Stimulated activated CD4-positive, alpha-beta T cell treated with anti-CD3 and anti-CD28 coated beads, Interleukin-12 subunit alpha, Interleukin-12 subunit beta, amount 100 ng/mL, for 4 hours (primary cell): ENCODE results near the gene TRMO.
A peak's percentile ranks its signal among the peaks of the same experiment; 100 is the strongest.

Experiments used
- DNase-seq: peaks from one replicate; pipeline ENCODE4 v3.0.0-alpha.2; 2020

TRMO gene

DNA sequence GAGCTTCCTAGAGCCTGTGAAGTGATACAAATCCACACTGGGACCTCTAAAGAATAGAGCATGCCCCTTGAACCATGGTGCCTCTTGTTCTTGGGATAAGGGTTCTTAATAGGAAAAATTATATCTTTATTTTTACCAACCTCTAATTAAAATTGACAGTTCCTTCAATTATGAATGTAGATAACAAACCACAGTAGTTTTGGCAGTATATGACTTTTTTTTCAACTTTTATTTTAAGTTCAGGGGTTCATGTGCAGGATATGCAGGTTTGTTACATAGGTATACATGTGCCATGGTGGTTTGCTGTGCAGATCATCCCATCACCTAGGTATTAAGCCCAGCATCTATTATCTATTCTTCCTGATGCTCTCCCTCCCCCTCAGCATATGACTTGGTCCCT is 14.7 kb upstream of the TRMO start:
- DNase-seq: no peak

DNA sequence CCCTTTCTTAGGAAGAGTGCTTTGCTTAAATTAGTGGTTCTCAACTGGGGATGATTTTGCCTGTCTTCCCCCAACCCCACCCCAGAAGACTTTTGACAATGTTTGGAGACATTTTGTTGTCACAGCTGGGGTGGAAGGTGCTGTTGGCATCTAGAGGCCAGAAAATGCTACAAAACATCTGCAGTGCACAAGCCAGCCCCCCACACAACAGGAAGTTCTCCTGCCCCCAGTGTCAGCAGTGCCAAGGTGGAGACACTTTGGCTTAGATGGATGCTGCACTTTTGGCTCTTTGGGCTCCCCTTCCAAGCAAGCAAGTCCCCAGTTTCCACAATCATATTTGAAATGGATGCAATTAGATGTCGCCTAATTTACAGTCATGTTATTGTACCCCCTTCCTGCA is 13.0 kb upstream of the TRMO start:
- DNase-seq: no peak

DNA sequence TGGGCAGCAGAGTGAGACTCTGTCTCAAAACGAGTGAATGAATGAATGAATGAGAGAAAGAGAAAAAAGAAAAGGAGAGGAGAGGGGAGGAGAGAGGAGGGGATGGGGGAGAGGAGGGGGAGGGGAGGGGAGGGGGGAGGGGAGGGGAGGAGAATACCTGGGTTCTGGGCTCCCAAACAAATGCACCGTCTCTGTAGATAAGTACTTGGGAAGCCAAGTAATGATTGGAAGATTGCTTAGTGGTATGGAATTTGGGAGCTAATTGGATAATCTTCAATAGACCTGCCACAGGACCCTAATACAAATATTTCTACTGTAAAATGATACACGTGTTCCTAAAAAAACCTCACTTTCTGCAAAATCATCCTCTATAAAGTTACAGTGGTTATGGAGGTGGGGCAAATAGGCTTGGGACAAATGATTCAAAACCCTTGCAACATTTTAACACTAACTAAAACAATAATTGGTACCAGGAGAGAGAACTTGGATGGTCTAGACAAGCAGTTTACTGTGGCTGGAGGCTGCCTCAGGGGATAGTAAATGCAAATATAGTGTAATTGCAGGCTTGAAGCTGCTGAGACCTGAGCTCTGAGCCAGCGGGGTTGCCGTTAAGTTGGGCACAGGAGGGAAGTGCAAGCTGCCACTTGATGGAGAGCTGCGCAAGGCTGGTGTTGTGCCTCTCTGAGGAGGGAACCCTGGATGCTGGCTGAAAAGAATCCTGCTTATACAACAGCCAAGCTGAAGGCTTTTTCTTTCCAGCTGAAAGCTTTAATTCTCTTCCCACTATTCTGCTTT is 12.2 kb upstream of the TRMO start:
- no peak for DNase-seq

DNA sequence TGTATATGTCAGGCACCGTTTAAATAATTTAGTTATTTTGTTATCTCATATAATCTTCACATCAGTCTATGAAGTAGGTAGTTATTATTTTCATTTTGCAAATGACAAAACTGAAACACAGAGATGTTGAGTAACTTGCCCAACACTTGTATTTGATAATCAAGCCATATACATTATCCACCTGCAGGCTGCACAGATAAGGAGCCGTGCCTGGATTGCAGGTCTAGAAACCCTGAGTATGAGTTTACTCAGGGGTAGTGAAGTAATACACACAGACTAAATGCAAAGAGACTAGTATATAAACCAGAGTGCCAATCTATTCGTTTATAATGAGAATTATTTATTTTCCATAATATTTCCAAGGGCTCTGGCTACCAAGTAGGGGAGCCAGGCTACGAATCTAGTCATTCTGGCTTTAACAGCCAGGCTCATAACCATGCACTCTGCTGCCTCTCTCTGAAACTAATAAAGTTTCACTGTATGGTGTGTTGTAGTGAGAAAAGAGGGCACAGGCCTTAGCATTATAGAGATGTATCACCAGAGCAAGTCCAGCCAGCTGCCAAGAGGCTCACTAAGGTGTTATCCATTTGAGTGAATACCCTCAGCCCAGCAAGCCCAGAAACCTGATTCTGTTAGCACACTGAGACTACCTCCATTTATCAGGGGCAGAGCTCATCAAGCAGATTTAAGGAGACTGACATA is 11.1 kb upstream of the TRMO start:
- no peak for DNase-seq

GRCh38 chr9:97930972-97931371 is 8.7 kb upstream of the TRMO start:
- DNase-seq: no peak

GRCh38 chr9:97928986-97929604 is 6.8 kb upstream of the TRMO start:
- DNase-seq: no peak

GRCh38 chr9:97925497-97926334 is 3.4 kb upstream of the TRMO start:
- no peak for DNase-seq

DNA sequence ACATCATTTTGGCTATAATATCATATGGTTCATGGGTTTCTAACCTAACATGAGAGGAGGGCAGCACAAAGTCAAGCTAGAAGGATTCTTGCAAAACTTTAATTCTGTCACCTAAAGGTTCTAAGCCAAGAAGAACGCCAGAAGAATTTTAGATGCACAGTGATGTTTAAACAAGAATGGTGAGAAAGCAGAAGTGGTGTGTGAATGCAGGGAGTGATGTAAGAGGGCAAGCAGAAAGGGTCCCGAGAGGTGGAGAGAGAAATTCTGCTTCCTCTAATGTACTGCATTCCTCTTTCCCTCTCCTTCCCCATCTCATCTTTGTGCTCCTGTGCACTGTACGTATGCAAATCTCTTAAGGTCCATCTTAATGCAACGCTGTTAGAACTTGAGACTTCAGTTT is 2.1 kb upstream of the TRMO start:
- DNase-seq: no peak

GRCh38 chr9:97923529-97924108 is 1.3 kb upstream of the TRMO start:
- peak; percentile 66 for DNase-seq

DNA sequence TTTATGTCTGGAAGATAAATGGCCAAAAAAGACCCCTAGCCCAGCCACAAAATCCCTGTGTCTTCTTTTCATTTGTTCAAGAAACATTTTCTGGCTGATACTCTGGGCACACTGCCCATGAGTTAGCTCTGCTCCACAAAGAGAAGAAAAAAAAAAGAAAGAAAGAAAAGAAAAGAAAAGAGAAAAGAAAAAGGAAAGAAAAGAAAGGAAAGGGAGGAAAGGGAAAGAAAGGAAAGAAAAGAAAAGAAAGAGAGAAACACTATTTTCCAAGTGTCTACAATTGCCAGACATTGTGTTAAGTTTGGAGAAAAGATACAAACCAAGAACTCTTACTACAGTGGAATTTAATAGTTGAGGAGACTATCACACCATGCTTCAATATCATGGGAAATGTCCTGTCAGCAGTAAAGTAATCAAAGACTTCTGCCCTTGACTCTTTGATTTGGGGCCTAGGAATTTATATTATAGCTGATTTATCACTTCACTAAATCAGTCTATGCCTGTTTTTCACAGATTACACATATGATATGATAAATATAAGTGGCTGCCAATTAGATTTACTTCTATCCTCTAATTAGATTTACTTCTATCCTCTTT is 3.0 kb downstream of the TRMO start:
- no peak for DNase-seq

DNA sequence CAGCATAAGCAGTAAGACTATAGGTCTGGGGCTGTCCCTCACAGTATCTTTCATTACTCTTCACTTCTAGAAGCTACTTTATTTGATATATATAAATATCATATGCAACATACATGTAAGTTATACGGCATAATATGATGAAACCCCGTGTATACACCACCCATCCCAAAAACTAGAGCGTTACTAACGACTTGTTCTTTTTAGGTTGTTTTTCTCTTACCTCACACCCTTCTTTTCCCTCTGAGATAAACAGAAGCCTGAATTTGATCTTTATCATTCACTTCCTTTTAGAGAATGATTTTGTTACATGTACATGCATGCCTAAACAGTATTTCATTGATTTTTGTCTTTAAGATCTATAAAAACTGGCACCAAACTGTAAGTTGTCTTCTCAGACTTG is 3.7 kb downstream of the TRMO start:
- no peak for DNase-seq

DNA sequence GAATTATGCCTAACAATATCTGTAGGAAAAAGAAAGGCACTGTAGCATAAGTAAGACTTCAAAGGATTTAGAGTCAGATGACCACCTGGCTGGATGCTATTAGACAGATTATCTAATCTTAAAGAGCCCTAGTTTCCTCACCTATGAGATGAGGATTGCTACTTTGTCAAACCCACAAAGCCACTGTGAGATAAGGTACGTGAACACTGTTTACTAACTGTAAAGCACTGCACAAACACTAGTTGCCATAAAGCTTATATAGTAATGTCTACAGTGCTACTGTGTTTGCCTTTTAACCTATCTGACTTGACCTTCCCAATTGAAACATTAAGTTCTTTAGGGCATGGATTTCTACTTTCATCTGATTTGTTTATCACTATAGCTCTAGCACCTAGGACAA is 10.3 kb downstream of the TRMO start:
- DNase-seq: no peak

- DNase-seq: no peak
Measured at GRCh38 chr9:97911528-97911927, 10.8 kb downstream of the TRMO start.

DNA sequence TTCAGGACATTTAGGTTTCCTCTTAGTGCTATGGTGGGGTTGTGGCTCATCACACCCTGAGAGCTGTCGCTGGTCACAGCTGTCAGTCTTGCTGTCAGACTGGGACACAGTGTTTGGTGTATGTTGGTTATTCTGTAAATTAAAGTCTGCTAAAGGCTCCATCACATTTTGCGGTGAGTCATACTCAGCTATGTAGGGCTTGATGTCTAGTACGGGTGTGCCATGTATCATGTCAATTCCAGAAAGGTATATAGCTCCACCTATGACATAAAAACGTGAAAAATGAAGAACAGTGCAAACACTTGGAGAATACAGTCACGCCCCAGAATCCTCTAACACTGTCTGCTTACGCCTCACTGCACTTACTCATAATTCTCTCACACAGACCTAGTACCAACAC is 11.9 kb downstream of the TRMO start:
- no peak for DNase-seq

DNA sequence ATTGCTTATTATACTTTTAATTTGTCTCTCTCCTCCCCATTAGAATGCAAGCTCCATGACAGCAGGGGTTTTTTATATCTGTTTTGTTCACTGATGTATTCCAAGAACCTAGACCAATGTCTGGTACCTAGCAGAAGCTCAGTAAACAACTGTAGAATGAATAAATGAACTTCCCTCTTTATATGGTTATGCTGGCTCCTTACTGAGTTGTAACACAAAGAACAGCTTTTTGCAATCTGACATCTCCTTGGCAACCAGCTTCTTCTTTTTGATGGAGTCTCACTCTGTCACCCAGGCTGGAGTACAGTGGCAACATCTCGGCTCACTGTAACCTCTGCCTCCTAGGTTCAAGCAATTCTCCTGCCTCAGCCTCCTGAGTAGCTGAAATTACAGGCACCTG is 13.6 kb downstream of the TRMO start:
- no peak for DNase-seq

DNA sequence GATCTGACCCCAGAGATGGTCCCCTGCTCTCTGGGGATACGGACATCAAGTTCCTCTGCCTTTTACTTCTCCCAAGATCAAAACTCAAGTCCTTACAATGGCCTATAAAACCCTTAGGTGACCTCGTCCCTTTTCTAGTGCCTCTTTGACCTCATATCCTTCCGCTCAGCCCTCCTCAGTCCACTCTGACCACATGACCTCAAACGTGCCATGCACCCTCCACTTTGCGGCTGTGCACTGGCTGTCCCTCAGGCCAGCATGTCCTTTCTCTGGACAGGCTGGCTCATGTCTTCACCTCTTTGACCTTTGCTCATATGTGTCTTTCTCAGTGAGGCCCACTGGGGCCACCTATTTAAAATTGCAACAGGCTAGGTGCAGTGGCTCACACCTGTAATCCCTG is 14.7 kb downstream of the TRMO start:
- DNase-seq: no peak

- DNase-seq: no peak
Measured at GRCh38 chr9:97907046-97907445, 15.3 kb downstream of the TRMO start.

- DNase-seq: no peak
Measured at GRCh38 chr9:97906236-97906831, 16.0 kb downstream of the TRMO start.

- no peak for DNase-seq
Measured at GRCh38 chr9:97905228-97905627, 17.1 kb downstream of the TRMO start.

DNA sequence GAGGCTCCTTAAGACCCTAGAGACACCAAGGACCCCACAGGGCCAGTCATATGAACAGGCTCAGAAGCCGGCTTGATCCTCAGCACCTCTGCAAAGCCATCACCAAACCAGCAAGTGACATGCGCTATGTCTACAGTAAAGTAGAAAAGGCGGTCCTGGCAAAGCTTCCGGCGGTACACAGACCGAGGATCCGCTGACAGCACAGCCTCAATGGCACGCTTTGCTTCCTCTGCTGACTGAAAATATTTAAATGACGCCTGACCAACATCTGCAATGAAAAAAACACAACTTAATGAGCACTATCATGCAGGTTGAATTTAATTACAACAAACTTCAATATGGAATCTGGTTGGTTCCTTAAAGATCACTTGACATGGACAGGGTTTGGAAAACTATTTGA is 17.6 kb downstream of the TRMO start:
- no peak for DNase-seq

- DNase-seq: no peak
Measured at GRCh38 chr9:97903177-97903576, 19.1 kb downstream of the TRMO start.
